Stimulated activated CD4-positive, alpha-beta T cell treated with anti-CD3 and anti-CD28 coated beads, TNF-alpha, amount 100 ng/mL, for 4 hours (primary cell): ENCODE results near the gene RPL19.

Source experiments
- DNase-seq, 3 experiments: peaks; one replicate each; pipeline ENCODE4 v3.0.0-alpha.2; 2020; ENCODE audit warnings: low read depth in 3 of 3

RPL19 gene

GRCh38 chr17:39223907-39224777 is 24.1 kb downstream of the RPL19 start:
- no peak for DNase-seq

GRCh38 chr17:39224778-39225307 is 24.8 kb downstream of the RPL19 start:
- no peak for DNase-seq

GRCh38 chr17:39225308-39225958 is 25.4 kb downstream of the RPL19 start, which contains the start of gene STAC2:
Gene STAC2 (minus strand): TSS chr17:39225945. CDS start chr17:39225502, 443 bp downstream.
- DNase-seq: no peak

GRCh38 chr17:39225959-39226683 is 26.0 kb downstream of the RPL19 start:
- peak in 1 of 3 experiments; percentile 30 for DNase-seq

- DNase-seq: no peak
These were observed 27.4 kb downstream of the RPL19 start for GRCh38 chr17:39227364-39227919.

- DNase-seq: no peak
These were observed 29.3 kb downstream of the RPL19 start for GRCh38 chr17:39229274-39229913.

GRCh38 chr17:39230361-39230760 is 30.3 kb downstream of the RPL19 start:
- no peak for DNase-seq

- DNase-seq: no peak
These were observed 31.0 kb downstream of the RPL19 start for GRCh38 chr17:39231091-39231561.

- peak in 1 of 3 experiments; percentile 32 for DNase-seq
These were observed 31.8 kb downstream of the RPL19 start for GRCh38 chr17:39231591-39232551.

- DNase-seq: no peak
These were observed 35.7 kb downstream of the RPL19 start for GRCh38 chr17:39235555-39236449.

- no peak for DNase-seq
These were observed 36.4 kb downstream of the RPL19 start for GRCh38 chr17:39236450-39236927.

- no peak for DNase-seq
These were observed 36.9 kb downstream of the RPL19 start for GRCh38 chr17:39236981-39237441.

GRCh38 chr17:39237586-39237985 is 37.5 kb downstream of the RPL19 start:
- no peak for DNase-seq

GRCh38 chr17:39238311-39238972 is 38.4 kb downstream of the RPL19 start:
- DNase-seq: peak in 2 of 3 experiments; percentile 61 to 72

- peak; percentile 41 to 47 (median 43) for DNase-seq
These were observed 39.7 kb downstream of the RPL19 start for GRCh38 chr17:39239640-39240314.

- DNase-seq: no peak
These were observed 40.5 kb downstream of the RPL19 start for GRCh38 chr17:39240631-39241030.

GRCh38 chr17:39243155-39243554 is 43.1 kb downstream of the RPL19 start:
- no peak for DNase-seq
